Epidermal melanocyte (primary cell): ENCODE data around the gene AJAP1.

ENCODE experiments used
- DNase-seq: peaks from one replicate; pipeline ENCODE4 v3.0.0; 2011; ENCODE audit warnings: low spot score; ENCODE audit not compliant: insufficient read length

AJAP1 gene

DNA sequence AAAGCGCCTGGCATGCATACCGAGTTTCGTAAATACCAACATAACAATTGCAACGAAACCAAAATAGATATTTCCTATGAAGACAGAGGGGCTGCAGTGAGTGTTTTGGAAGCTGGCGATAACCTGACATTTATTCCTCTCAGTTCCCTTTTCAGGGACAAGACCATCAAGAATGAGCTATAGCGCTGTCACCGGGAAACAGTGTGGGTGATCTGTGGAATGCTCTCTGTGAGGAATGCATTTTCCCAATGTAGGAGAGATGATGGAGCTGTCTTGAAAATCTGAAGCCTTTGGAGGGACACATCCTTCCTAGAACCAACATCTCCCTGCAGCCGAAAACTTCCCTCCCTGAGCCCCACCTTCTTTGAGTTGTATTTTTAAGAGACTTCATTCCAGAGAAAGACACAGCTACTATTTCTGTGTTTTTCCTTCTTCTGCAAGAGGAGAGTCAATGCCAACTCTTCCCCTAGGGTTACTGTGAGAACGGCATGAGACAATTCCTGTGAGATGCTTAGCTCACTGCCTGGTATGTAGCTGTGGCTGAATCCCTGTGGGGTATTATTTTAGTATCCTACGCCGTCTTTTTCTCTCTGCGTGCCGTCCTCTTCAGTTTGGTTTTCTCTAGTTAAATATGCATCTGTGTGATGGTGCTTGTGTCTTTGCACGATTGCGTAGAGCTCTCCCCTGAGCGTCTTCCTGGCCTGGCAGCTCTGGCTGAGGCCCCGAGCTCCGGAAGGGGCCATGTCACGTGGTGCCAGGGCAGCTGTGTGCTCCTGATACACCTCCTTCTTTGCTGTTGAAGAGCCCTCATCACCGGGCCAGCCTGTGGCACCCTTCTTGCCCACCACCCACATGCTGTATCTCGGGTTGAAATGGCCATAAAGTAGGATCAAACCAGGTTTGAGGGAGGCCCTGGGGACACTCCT, 45.2 kb downstream of the AJAP1 start:
- no peak for DNase-seq

DNA sequence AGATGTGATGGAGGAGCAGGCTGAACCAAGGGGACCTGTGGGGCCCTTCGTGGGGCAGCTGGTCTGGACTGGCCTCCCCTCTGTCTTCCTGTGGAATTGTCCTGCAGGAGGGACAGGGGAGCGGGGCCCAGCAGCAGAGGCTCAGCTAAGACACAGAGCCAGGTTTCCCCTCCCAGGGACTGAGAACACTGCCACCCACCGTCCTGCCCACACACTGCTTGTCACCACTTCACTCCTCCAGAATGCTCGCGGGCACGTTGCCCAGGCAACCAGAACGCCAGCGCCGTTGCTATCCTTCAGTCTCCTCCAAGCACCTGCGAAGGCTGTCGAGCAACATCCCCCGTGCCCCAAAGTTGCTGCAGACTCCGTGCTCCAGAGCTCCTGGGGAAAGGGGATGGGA, 46.4 kb downstream of the AJAP1 start:
- DNase-seq, result no peak

DNA sequence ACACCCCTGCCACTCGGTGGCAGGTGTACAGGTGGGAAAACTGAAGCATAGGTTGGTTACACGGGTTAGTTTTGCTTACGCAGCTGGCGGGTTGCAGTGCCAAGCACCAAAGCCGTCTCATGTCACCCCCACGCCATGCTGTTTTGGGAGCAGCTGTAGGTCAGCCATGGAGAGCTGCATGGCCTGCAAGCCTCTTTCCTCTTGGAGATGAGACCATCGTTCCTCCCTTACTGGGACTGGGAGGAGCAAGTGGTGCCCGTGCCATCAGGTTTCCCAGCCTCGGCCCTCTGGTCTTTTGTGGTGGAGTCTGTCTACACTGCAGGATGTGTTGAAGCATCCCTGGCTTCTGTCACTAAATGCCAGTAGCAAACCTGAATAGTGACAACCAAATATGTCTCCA, 46.9 kb downstream of the AJAP1 start:
- no peak for DNase-seq

GRCh38 chr1:4702464-4702863, 48.1 kb downstream of the AJAP1 start:
- DNase-seq, result no peak

- no peak for DNase-seq
Observed at GRCh38 chr1:4702932-4703331, 48.5 kb downstream of the AJAP1 start.

DNA sequence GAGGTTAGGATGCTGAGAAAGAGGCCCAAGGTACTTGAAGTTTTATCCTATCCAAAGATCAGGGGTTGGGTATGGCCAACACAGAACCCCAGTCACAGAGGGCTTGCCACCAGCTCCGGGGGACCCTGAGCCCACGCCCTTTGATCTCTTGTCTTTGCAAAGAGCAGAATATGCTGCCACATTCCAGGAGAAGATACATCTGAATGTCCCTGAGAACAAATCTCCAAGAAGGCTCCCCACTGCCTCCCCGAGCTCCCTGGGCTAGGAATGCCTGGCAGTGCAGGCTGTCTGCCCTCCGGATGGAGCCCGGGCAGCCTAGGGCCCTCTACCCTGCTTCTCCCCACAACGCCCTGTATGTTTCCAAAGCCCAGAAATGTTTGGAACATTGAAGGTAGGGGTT, 49.2 kb downstream of the AJAP1 start:
- DNase-seq, result no peak

DNA sequence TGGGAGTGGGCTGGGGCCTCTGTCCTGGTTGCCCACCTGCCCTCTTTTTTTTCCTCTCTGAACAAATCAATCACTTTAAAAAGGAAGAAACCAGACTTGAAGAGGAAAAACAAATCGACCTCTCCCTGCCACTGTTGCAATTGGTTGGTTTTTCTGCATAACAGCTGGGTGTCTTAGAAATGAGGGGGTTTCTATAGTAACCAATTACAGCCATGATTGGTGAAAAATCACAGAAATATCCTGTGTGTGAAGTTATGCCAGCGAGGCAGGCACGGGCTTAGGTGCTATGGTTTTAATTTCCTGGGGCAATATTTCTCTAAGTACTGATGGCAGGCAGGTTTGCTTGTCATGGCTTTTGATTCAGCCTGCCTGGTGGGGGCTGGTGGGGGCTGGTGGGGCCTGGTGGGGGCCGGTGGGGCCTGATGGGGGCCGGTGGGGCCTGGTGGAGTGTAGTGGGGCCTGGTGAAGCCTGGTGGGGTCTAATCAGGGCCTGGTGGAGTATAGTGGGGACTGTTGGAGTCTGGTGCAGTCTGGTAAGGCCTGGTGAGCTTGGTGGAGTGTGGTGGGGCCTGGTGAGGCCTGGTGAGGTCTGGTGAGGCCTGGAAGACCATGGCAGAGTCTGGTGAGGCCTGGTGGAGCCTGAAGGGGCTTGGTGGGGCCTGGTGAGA, 54.6 kb downstream of the AJAP1 start:
- no peak for DNase-seq

DNA sequence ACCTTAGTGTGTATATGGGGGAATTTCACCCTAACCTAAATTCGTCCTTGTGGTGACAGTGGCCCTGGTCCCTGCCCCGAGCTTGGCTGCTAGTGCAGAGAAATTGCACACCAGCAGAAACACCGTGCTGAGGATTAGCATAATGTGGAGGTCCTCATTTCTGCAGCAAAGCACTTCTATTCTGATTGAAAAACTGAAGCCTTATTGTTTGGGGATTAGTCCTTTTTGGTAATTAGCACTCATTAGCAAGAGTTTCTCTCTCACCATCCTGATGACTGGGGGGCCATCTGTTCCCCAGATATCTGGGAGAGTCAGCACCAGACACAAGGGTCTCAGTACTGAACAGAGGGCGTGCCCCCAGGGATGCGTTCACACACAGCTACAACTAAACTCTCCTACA, 55.2 kb downstream of the AJAP1 start:
- no peak for DNase-seq

- no peak for DNase-seq
Observed at GRCh38 chr1:4710592-4711415, 56.4 kb downstream of the AJAP1 start.

GRCh38 chr1:4711416-4712275, 57.2 kb downstream of the AJAP1 start:
- no peak for DNase-seq

DNA sequence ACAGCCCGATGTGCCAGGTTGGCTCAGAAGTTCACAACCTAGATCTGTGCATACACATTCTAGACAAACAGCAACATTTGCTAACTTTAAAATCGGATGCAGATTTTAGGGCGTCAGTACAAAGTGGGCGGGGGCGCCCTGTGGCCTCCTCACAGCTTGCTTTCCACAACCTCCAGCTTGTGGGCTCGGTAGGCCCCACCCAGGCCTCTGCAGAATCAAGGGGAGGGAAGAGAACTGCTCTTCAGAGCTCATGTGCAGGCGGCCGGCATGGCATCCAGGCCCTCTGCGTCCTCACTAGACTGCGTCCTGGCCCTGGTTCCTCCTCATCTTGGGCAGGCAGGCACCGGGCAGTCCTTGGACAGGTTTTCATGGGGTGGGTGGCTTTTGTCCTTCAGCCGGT, 59.3 kb downstream of the AJAP1 start:
- DNase-seq, result no peak

GRCh38 chr1:4716406-4716805, 62.0 kb downstream of the AJAP1 start:
- DNase-seq, result no peak

- DNase-seq, result no peak
Observed at GRCh38 chr1:4718071-4718470, 63.7 kb downstream of the AJAP1 start.

DNA sequence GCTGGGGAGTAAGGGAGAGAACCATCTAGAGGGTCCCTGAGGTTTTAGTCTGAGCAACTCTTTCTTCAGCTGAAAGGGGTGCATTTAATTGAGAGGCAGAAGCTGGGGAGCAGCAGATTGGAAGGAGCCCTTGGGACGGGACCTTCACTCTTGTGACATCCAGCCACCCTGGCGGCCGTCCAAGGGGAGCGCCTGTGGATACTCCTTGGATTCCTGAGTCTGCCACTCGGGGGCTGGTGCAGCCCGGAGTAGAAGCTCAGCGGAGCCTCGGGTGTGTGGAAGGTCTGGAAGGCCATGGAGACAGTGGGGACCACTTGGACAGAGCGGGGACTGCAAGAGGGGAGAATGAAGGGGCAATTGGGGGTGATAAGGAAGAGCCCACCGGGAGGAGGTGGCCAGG, 68.7 kb downstream of the AJAP1 start:
- DNase-seq, result no peak

DNA sequence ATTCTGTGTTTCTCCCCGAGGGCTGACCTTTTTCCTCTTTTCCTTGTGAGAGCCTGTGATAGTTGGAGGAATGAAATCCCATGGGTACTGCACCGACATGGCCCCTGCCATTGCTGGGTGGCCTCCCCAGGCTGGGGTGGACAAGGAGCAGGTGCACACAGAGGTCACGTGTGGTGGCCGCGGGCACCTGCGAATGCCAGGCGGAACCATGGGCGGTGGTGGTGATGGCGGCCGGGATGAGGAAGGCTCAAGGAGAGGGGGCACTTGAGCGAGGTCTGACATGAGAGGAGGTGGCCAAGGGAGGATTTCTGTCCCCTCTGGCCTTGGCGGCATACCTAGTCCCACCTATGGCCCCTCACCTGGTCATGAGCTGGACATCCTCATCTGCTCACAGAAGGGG, 69.6 kb downstream of the AJAP1 start:
- no peak for DNase-seq

- no peak for DNase-seq
Observed at GRCh38 chr1:4724695-4725250, 70.4 kb downstream of the AJAP1 start.

- no peak for DNase-seq
Observed at GRCh38 chr1:4725416-4725815, 71.0 kb downstream of the AJAP1 start.

DNA sequence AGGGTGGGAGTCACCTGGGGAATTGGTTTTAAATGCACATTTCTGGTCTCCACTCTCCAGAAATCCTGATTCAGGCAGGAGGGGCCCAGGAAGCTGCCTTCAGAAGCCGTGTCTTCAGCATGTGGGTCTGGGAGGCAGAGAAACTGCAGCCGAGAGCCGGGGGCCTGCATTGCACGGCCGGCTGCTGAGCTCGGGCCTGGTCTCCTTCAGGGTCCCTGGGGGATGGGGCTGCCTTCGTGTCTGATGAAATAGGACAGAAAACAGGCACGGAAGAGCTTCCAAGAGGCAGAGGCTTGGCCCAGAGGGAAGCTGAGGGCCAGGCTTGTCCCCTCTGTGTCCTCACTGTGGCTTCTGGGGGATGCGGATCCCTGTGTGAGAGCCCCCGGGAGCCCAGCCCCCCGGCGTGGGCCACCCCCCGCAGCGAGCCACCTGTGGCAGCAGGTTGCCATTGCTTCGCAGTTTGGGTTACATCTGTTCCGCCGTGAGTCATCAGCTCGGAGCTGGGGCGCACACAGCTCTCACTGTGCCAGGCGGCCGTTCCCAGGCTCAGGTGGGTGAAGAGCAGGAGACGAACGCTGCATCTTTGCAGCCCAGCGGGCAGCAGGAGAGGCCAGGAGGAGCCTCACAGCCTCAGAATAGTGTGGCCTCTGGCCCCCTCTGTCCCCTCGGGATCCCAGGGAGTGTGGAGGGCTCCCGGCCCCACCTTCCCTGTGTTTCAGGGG, 72.4 kb downstream of the AJAP1 start:
- no peak for DNase-seq

- no peak for DNase-seq
Observed at GRCh38 chr1:4728319-4729089, 74.1 kb downstream of the AJAP1 start.
